T-helper 1 cell (primary cell): ENCODE data around the gene SEMA3B.

Experiments
- DNase-seq, 5 donors: peaks; one replicate each; pipeline ENCODE4 v3.0.0-alpha.2; 2012 to 2020

SEMA3B gene

DNA sequence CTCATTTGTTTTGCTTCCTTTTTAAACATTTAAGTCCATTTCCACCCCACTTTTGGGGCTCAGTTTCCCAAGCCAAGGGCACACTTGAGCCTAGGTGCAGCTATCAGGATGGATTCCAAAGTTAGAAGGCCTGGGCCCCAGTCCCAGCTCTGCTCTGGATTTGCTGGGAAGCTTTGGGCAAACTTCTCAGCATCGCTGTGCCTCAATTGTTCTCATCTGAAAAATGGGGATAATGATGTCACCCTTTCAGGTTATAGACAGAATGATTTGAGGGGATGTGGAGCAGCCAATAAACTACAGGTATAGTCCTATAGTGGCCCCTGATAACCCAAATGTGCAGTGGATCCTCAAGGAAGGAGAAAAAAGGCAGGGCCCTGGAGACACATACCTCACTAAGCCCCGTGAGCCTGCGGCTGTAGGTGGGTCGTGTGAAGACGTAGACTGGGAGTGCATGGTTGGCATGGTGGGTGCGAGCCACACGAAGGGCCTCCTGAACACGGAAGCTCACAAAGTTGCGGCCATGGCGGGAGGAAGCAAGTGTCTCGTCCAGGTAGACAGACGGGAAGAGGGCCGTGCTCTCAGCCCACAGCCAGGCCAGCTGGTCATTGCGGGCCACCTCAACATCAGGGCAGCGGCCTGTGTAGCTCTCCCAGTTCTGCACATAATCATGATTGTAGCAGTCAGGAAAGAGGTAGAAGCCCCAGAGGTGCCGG is 50.4 kb downstream of the SEMA3B start:
- no peak for DNase-seq

DNA sequence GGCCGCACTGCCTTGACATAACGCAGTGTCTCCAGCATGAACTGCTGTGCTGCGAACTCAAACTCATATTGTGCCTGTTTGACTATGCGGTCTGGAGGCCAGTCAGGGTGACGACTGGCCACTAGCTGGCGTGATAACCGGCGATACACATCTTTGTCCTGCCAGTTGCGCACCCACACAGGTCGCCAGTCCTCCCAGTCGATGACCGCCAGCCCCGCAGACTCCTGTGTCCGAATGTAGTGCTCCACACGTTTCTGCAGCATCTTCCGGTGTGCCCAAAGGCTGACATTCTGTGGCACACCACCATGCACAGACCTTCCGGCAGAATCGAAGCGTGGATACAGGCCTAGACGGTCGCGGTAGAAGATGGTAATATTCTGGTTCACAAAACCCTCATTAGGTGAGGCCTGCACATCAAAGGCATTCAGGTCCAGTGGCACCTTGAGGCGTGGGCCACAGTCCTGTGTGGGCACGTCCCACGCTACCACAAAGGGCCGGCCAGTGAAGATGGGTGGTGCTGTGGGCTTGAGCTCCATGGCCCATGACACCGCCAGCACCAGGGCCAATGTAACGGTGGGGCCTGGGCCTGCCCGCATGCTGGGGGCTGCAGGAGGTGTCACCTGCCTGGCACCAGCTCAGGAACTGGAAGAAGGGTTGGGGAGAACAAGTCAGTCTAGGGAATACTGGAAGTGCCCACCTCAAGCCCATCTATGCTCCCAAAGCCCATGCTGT is 51.1 kb downstream of the SEMA3B start:
- DNase-seq = no peak

DNA sequence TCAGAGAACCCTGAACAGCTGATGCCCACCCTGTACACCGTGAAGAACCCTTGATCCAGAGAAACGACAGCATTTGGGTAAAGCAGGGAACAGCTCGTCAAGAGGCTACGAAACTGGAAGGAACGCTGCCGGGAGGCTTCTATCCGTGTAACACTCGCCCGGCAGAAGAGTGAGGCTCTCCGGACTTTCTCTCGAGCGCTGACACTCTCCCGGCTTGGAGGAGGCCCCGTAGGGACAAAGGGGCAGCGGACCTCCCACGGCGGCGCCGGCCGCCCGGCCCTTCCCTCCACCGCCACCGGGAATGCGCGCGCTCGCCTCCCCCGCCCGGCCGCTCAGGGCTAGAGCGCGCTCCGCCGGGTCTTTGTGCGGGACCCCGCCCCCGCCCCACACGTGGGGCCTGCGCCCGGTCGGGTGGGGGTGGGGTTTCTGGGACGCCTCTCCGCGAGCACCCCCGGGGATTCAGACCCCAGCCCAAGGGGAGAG is 51.9 kb downstream of the SEMA3B start:
- DNase-seq = peak in 3 of 5 donors; percentile 35 to 56 (median 48)

DNA sequence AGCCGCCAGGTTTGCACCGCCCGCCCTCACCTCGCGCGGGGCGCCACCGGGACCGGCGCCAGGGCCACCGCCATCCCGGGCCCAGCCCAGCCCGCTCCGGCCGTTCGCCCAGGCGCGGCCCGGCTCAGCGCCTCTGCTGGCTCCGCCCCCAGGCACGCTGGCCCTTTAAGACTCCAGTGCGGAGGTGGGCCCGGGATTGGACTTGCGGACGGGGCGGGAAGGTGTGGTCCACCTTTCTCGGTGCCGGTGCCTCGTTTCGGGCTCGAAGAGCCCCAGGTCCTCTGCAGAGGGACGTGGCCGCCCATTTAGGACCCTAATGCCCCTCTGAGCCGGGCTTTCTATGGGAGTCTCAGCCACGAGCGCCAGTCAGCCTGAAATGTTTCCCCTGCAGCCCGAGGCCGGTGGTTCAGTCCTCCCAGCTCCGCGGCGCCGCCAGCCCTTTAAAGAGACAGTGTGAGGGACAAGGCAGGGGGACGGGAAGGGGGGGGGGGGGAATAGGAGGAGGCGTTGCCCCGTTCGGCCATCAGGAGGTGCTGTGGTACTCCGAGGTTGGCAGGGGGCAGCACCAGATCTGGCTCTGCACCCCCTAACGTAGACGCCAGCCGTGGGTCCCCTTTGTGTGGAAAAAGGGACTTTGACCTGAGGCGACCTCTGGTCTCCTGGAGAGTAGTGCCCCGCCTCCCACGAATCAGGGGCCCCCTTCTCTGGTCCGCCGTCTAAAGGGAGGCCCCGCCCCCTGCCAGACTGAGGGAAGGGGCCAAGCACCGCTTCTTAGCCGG is 52.6 kb downstream of the SEMA3B start:
- peak; percentile 59 to 87 (median 70) for DNase-seq

DNA sequence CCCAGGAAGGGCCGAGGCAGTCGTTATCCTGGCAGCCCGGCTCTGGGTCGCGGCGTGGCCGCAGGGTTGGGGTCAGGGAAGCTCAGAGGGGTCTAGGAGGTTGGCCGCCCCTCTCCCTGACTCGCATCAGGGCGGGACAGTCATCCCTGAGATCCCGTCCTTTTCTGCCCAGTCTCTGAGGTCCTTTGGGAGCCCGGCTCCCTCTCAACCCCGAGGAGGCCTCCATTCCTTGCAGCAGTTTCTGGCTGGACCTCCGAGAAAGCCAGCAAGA is 53.1 kb downstream of the SEMA3B start:
- no peak for DNase-seq

DNA sequence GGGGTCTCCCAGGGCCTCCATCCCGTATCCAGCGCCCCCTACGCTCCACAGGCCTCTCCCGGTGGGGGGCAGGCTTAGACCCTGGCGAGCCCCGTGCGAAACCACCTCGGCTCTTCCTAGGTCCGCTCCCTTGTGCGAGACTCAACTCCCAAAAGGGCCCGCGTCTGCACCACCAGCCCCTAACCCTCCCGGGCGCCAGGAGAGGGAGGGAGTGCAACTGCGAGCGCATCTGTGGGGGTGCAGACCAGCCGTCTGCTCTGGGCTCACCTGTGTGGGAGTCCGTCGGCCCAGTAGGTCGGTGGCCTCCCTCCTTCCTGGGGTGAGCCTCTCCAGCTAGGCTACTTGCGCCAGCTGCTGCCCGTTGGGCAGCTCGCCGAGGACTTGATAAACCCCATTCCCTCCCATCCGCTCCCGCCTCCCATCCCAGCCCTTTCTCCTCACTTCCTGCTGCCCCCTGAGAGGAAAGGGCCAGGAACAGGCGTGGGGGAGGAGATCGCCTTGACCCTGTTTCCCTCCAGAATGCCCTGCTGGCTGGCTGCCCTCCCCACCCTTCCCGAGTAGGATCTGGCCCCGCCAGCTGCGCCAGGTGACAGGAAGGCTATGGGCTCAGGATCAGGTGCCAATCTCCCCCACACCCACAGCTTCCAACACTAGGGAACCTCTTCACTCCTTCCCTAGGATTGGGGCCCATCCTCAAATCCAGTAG is 53.6 kb downstream of the SEMA3B start, which contains the start of gene HYAL2:
Gene HYAL2 (minus strand): TSS at position 360 of the 706 bp plus-strand sequence. CDS start 2,256 bp downstream, outside the sequence.
- DNase-seq = no peak

DNA sequence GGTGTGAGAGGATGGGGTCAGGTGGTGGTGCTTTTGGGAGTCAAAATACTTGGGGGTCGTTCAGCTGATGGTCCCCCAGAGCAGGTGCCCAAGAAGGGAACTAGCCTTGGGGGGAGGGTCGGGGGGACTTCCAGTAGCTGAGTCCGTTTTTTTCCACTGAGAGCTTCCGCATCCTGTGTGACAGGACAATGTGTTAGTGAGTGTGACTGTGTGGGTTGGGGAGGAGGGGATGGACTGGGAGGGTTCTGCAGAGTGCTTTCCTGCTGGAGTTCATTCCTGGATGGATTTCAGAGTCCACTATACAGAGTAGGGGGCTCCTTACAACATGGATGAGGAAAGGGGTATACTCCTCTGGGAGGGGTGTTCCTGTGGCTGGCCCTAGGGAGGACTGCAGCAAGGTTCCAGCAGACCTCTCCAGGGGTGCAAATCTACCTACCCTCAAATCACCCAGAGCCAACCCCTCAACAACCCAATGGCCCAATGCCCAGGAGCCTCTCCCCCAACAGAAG is 54.2 kb downstream of the SEMA3B start:
- DNase-seq = no peak

DNA sequence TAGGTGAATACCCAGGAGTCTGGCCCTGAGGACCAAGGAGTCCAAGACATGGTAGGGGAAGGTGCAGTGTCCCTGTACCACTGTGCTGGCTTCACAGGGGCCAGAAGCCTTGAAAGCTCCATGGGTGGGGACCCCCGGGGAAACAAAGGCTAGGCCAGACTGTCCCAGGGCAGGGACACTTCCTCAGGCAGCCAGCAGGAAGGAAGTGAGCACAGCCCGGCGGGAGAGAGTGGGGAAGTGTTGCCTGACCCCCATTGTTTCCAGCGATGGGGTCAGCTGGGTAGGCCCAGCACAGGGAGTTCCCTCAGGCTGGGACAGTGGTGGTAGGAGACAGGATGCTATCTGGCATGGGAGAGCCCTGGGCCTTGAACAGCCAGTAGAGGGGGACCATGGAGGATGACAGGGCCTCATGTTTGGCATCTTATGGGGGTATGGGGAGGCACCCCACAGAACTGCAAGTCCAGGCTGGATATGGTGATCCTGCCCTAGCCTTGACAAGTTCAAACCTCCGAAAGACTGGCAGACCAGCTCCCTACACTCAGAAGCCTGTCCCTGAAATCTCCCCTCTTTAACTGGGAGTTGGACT is 54.8 kb downstream of the SEMA3B start:
- DNase-seq = no peak

DNA sequence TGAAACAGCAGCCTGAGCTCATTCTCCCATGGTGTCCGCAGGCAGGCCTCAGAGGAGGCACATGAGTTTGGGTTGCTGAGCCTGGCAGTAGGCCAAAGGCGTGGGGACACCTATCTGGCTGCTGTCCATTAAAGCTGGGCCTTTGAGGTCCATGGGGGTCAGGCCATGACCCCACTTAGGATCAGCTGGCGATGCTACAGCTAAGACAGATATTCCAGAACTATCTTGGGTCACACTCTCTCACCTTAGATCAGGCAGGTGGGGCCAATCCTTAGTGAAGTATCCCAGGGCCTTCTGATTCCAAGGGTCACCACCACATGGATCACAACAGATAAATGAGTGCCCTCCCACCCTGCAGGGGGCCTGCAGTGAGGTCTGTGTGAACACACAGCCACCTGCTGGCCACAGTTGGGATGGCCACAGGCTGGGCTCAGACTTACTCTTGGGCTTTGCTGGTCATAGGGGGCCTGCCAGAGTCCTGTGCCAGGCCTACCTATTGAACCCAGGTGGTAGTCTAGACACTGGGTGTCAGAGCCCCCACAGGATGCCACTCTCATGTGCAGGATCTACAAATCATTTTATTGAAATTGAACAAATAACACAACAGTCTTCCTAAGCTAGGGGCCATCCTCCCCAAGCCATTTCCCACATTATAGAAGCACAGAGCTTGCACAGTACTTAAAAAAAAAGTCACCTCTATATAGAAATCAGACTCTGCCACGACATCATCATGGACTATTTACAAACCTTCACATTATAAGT is 55.6 kb downstream of the SEMA3B start:
- DNase-seq = peak in 3 of 5 donors; percentile 40 to 50 (median 42)

DNA sequence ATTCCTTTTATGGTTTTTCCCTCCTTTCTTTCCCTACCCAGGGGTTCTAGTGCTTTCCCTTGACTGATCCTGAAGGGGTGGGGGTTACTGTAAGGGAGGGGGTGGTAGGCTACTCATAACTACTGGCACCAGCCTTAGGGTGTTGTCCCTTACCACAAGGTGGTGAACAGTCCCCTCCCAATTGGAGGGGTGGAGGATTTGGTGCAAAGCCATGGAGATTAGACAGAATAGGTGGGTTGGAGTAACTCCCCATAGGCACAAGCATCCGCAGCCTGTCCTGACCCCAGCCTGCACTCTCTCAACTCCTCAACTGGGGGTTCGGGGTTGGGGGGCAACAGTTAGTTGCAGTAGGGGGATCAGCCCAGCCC is 56.1 kb downstream of the SEMA3B start:
- DNase-seq = no peak

DNA sequence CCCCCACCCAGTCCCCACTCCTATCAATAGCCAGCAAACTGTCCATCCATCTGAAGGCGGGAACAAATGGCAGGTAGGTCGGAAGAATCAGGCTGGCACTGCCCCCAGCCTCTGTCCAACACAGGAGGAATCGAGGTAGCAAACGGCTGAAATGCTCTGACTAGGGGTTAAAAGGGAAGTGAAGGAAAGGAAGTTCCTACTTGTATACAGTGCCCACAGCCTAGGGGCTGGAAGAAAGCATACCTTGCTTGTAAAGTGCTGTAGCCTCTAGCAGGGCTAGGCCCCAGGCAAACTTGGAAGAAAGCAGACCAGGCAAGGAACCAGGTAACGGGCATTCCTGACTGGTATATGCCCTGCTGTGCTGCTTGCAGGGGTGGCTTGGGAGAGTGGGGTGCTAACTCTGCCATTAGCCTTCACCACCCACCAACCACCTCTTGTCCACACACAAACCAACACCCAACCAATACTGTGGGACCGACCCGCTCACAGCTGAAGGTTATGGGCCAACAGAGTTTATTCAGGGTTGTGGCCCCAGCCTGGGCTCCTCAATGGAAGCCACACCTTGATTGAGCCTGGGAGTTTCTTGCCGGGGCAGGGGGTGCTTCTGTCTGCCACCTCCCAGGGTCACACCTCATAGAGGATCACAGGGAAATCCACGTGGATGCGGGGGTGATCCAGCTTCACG is 56.7 kb downstream of the SEMA3B start:
- no peak for DNase-seq

DNA sequence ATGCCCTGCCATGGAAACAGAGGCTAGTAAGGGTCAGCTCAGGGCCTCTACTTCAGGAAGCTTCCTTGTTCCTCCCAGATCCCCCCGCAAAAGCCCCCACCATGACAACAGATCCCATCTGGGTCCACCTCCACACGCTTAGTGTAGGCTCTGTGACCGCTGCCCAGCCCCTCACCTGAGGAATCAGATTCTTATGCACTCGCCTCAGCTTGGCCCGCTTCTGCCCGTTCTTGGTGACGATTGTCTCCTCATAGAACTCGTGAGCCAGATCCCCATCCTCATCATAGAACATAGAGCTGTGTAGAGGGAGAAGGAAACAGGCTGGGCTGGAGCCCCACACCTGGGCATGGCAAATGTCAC is 57.2 kb downstream of the SEMA3B start:
- no peak for DNase-seq

DNA sequence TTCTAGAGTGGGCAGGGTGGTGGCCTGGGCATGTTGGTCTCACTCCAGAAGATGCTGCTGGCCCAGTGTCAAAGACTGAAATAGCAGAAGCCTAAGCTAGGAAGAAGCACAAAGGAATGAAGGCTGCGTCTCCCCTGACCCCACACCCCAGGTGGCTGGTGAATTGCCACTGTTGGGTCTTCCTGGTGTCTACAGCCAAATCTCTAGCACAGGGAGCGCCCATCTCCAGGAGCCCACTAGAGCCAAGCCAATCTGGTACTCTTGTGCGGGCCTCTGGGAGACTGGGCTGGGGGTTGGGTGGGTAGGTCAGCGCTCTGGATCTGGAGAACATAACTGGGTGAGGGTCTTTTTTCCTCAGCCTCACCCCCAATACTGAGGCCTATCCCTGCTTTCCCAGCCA is 58.2 kb downstream of the SEMA3B start:
- DNase-seq = no peak
